GM21528 (cell line): ENCODE results near the gene PHRF1.

ENCODE experiments used
- ATAC-seq: cut with Tn5 transposase; IDR thresholded peaks from one replicate; pipeline ENCODE4 v1.9.1; 2021; ENCODE audit warnings: mild to moderate bottlenecking, moderate library complexity; ENCODE audit not compliant: unreplicated experiment, low FRiP score

Gene PHRF1

GRCh38 chr11:557328-558132, 18.7 kb upstream of the PHRF1 start:
- no peak for ATAC-seq

GRCh38 chr11:558503-558902, 17.8 kb upstream of the PHRF1 start:
- no peak for ATAC-seq

- no peak for ATAC-seq
Measured at GRCh38 chr11:559020-559620, 17.1 kb upstream of the PHRF1 start.

GRCh38 chr11:559712-560304, 16.5 kb upstream of the PHRF1 start:
- no peak for ATAC-seq

GRCh38 chr11:560305-561147, 15.7 kb upstream of the PHRF1 start, which contains the start of the genes LMNTD2 and RASSF7:
Gene LMNTD2, minus strand, starts transcription at chr11:560738. Its CDS starts 22 bp downstream, at chr11:560716.
Gene RASSF7, plus strand, starts transcription at chr11:560970. Its CDS starts 799 bp downstream, at chr11:561769.
- peak; percentile 57 for ATAC-seq

- ATAC-seq = peak; percentile 23
Measured at GRCh38 chr11:561148-562003, 14.9 kb upstream of the PHRF1 start.

- ATAC-seq = no peak
Measured at GRCh38 chr11:562046-562645, 14.1 kb upstream of the PHRF1 start.

- ATAC-seq = no peak
Measured at GRCh38 chr11:563066-563811, 13.0 kb upstream of the PHRF1 start.

- ATAC-seq = no peak
Measured at GRCh38 chr11:563812-564578, 12.3 kb upstream of the PHRF1 start.

- no peak for ATAC-seq
Measured at GRCh38 chr11:565921-566509, 10.3 kb upstream of the PHRF1 start.

- no peak for ATAC-seq
Measured at GRCh38 chr11:567011-567628, 9.2 kb upstream of the PHRF1 start.

GRCh38 chr11:567629-568292, 8.5 kb upstream of the PHRF1 start:
- no peak for ATAC-seq

GRCh38 chr11:568306-569157, 7.7 kb upstream of the PHRF1 start:
- ATAC-seq = peak; percentile 78

GRCh38 chr11:569158-569885, 6.9 kb upstream of the PHRF1 start:
- no peak for ATAC-seq

- ATAC-seq = no peak
Measured at GRCh38 chr11:571802-572185, 4.5 kb upstream of the PHRF1 start.
